Mesothelial cell of epicardium (in vitro differentiated cells): ENCODE data around the gene CTDNEP1. TPM values are rescaled to one million over a fixed set of nuclear protein-coding genes. Genes with fewer than 3 reads are reported as not detected.

Experiments
- DNase-seq, 2 experiments: peaks; one replicate each; pipeline ENCODE4 v3.0.0; 2021; ENCODE audit warnings: low spot score in 2 of 2; ENCODE audit not compliant: unreplicated experiment in 2 of 2
- H3K27ac Mint-ChIP-seq: 2 replicates; pipeline ENCODE4 v1.8.0; 2021; ENCODE audit warnings: mixed read lengths
- H3K27me3 Mint-ChIP-seq: 2 replicates; pipeline ENCODE4 v1.8.0; 2021; ENCODE audit warnings: low read depth, mixed read lengths
- H3K36me3 Mint-ChIP-seq: 2 replicates; pipeline ENCODE4 v1.8.0; 2021; ENCODE audit warnings: mixed read lengths
- H3K4me1 Mint-ChIP-seq: 2 replicates; pipeline ENCODE4 v1.8.0; 2021; ENCODE audit warnings: mixed read lengths
- H3K4me3 Mint-ChIP-seq: 2 replicates; pipeline ENCODE4 v1.8.0; 2021; ENCODE audit warnings: mild to moderate bottlenecking, moderate library complexity, mixed read lengths
- H3K9me3 Mint-ChIP-seq: 2 replicates; pipeline ENCODE4 v1.8.0; 2021; ENCODE audit warnings: mixed read lengths
- total RNA-seq: library from RNA; stranded (reverse); gene quantifications from 3 replicates; pipeline ENCODE4 v1.2.1, GENCODE V29; 2021
- TF ChIP-seq, protein P1 (sequence below): fragments of 200-600 bp; sonication (generic); IDR thresholded peaks from one replicate; pipeline ENCODE4 v1.5.0; 2021; ENCODE audit warnings: antibody characterized with exemption; ENCODE audit not compliant: unreplicated experiment

The CTDNEP1 gene
- 122 to 132 TPM (median 130 TPM) in 3 replicates for total RNA-seq

DNA sequence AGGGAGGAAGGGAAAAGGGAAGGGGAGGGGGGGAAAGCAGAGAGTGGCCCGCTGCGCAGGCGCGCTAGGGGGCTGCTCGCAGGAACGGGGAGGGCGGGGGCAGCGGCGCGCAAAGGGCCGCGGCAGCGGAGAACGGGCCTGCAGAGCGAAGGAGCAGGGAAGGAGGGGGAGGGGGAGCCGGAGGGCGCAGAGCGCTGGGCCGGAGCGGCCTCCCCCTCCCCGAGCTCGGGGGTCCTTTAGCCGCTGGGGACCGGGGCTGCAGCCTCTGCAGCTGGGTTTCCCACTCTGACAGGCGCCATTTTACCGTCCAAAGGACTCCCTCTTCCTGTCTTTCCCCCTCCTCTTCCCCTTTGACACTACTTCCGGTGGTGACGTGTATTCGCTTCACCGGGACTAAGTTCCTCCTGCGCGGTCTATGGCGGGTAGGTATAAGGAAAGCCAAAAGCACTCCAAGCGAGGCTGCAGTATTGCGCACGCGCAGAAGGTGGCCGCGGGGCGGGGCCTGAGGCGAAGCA, at the start of gene CTDNEP1:
Gene CTDNEP1, minus strand, starts transcription at position 74 of the 515 bp plus-strand sequence. CDS start 438 bp downstream, outside the sequence.
- H3K4me1 Mint-ChIP-seq: peaks cover 31% of the 10 kb centered on the region

DNA sequence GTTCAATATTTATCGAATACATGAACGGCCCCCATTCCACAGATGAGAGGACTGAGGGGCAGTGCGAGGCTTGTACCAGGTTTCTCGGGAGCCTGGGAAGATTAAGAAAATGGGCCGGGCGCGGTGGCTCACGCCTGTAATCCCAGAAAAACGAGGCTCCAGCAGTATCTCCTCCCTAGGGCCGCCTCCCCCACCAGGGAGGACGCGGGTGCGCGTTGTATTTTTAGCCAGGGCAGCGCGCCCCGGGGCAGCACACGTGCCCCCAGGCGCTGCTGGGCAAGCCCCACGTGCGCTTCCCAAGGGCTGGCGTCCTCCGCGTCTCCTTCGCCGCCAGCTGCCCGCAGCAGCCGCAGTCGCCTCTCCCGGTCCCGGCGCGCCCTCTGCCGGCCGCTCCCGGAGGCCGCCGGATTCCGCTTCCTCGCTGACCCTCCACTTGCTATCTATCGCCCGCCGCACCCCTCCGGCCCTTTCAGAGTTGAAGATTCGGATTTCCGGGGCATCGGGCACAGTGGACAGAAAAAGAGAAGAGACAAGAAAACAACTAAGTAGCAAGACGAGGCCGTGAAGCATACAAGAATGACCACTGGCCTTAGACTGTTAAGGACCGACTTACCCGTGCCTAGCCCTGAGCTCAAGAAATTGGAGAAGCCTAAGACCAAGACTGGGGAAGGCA, 44.8 kb upstream of the CTDNEP1 start:
- Mint-ChIP-seq H3K27me3 (peaks cover 63% of the 10 kb centered on the region), H3K36me3 (no peaks in the 10 kb centered on the region), H3K9me3 (no peaks in the 10 kb centered on the region), H3K27ac (no peak overlapping the region), H3K4me1 (peaks cover 25% of the 10 kb centered on the region), H3K4me3 (peak overlapping the region; percentile 44)
- TF ChIP-seq, protein P1, sequence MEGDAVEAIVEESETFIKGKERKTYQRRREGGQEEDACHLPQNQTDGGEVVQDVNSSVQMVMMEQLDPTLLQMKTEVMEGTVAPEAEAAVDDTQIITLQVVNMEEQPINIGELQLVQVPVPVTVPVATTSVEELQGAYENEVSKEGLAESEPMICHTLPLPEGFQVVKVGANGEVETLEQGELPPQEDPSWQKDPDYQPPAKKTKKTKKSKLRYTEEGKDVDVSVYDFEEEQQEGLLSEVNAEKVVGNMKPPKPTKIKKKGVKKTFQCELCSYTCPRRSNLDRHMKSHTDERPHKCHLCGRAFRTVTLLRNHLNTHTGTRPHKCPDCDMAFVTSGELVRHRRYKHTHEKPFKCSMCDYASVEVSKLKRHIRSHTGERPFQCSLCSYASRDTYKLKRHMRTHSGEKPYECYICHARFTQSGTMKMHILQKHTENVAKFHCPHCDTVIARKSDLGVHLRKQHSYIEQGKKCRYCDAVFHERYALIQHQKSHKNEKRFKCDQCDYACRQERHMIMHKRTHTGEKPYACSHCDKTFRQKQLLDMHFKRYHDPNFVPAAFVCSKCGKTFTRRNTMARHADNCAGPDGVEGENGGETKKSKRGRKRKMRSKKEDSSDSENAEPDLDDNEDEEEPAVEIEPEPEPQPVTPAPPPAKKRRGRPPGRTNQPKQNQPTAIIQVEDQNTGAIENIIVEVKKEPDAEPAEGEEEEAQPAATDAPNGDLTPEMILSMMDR: peak; percentile 87
- peak; percentile 79 to 89 for DNase-seq

More for the DNA sequence above, at the start of gene CTDNEP1:
- Mint-ChIP-seq H3K27ac (peak within 1 kb of the TSS; percentile 100), H3K9me3 (no peaks in the 10 kb centered on the region), H3K36me3 (peaks cover 12% of the 10 kb centered on the region), H3K4me3 (peak within 1 kb of the TSS; percentile 97), H3K27me3 (no peaks in the 10 kb centered on the region)
- TF ChIP-seq, protein P1: no peak
- peak; percentile 98 to 100 for DNase-seq

DNA sequence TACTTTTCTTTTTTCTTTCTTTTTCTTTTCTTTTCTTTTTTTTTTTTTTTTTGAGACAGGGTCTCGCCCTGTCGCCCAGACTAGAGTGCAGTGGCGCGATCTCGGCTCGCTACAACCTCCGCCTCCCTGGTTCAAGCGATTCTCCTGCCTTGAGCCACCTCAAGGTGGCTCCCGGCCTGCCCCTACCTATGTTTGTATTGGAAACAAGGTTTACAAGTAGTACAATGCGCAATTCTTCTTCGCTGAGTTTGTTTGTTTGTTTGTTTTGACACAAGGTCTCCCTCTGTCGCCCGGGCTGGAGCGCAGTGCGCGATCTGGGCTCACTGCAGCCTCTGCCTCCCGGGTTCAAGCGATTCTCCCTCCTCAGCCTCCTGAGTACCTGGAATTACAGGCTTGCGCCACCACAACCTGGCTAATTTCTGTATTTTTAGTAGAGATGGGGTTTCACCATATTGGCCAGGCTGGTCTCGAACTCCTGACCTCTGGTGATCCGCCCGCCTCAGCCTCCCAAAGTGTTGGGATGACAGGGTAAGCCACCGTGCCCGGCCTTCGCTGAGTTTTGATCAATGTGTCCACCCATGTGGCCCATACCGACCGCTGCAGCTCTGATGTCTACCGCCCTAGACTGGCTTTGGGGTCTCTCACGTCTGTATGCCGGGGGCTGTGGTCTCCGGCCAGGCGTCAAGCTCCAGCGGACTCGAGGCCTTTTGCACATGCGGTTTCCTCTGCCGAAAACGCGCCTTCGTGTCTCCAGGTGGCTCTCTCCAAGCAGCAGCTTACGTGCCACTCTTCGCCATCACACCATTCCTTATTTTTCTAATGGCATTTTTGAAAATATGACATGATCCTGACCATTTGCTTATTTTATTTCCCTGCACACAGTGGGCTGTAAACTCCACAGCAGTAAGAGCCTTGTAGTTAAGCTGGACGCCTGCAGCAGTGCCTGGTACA, 44.0 kb upstream of the CTDNEP1 start:
- TF ChIP-seq, protein P1: no peak
- no peaks in the 10 kb centered on the region for H3K36me3 Mint-ChIP-seq
- DNase-seq: no peak
- peaks cover 25% of the 10 kb centered on the region for H3K4me1 Mint-ChIP-seq
- H3K4me3 Mint-ChIP-seq: peak overlapping the region; percentile 60
- H3K27ac Mint-ChIP-seq: no peak overlapping the region
- peaks cover 71% of the 10 kb centered on the region for H3K27me3 Mint-ChIP-seq
- no peaks in the 10 kb centered on the region for H3K9me3 Mint-ChIP-seq

DNA sequence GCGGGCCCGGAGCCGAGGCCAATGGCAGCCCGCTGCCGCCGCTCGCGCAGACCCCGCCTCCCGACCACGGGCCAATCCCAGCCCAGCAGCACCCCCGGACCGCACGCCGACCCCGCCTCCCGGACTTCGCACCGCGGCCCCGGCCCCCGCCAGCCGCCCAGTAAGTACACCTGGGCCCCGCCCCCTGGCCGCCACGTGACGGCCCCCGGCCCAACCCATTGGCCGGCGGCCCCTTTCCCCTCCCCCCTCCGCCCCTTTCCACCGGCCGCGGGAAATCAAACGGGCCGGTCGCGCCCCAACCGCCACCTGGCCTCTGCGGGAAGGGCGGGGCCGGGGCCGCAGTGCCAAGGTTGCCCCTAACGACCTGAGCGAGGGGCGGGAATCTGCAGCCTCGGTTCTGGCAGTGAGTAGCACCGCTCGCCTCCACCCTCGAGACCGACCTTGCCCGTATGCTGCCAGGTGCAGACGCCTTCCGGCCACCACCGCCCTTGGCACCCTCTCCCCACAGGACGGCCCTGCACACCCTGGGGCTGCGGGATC, 43.1 kb upstream of the CTDNEP1 start, which contains the start of gene YBX2:
Gene YBX2, minus strand, starts transcription at position 26 of the 540 bp plus-strand sequence. CDS start 139 bp downstream, outside the sequence.
- peak; percentile 65 to 81 for DNase-seq
- H3K27ac Mint-ChIP-seq: no peak within 1 kb of the TSS
- peaks cover 71% of the 10 kb centered on the region for H3K27me3 Mint-ChIP-seq
- TF ChIP-seq, protein P1: no peak
- no peaks in the 10 kb centered on the region for H3K9me3 Mint-ChIP-seq
- H3K36me3 Mint-ChIP-seq: no peaks in the 10 kb centered on the region
- H3K4me1 Mint-ChIP-seq: peaks cover 25% of the 10 kb centered on the region
- H3K4me3 Mint-ChIP-seq: peak within 1 kb of the TSS; percentile 60

DNA sequence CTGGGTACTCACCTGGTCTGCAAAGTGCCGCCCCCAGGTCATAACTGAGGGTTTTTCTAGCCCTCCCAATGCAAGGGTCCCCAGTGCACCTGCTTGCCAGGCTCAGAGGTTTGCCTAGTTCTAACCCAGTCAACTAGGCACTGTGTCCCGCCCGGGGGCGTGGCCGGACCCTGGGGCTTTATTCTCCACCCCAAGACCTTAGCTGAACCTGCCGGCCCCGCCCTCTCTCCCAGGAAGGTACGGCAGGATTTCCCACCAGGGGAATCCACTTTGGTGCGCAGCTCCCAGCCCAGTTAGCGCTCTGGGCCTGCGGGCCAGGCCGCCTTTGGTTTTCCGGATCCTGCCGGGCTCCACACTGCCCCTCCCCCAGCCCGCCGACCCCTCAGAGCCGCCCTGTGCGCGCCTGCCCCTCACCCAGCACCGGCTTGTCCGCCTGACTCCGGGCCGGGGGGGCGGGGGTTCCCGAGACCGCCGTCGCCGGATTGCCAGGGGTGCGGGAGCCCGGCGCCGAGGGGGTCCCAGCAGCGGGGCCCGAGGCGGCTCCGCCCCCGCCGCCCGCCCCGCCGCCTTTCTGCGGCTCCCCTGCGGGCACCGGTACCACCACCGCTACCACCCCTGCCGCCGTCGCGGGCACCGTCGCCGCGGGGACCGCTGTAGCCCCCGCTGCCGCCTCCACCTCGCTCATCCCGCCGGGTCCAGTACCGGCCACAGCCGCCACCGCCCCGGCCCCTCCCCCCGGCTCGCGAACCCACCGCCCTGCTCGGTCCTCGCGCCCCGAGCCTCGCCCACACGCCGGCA, 42.5 kb upstream of the CTDNEP1 start:
- Mint-ChIP-seq H3K36me3 (no peaks in the 10 kb centered on the region), H3K27ac (no peak overlapping the region), H3K27me3 (peaks cover 68% of the 10 kb centered on the region), H3K9me3 (no peaks in the 10 kb centered on the region), H3K4me1 (peaks cover 25% of the 10 kb centered on the region), H3K4me3 (peak overlapping the region; percentile 47)
- no peak for DNase-seq
- TF ChIP-seq, protein P1: no peak
